Mesenteric fat pad (tissue), 1 donor: ENCODE results near the gene RPS19. TPM values are rescaled to one million over a fixed set of nuclear protein-coding genes. Genes with fewer than 3 reads are reported as not detected.
"Not testable (repeated sequence)": the region's sequence is repeated elsewhere in the genome, so short reads cannot be mapped to it uniquely, and the experiment has no call there.

Source experiments
- DNase-seq: peaks from one replicate; pipeline ENCODE4 v3.0.0-alpha.2; 2020; ENCODE audit warnings: low spot score
- microRNA-seq: library from miRNA; unstranded; fragments of <30 nt; microRNA quantifications from one replicate; pipeline ENCODE4 v1.2.0, GENCODE V29; 2020; ENCODE audit warnings: borderline number of aligned reads
- total RNA-seq: library from RNA; stranded (reverse); fragmentation: NEBNext Ultra II Directional; extraction: Animal tissue kit (Norgen Biotek cat#: 25700); gene quantifications from one replicate; pipeline ENCODE4 v1.2.1, GENCODE V29; 2021
- donor health status: DM: yes; HTN: yes; CAD: no.

The RPS19 gene
- total RNA-seq, 1 donor from 2014 or later = 1,067 TPM

DNA sequence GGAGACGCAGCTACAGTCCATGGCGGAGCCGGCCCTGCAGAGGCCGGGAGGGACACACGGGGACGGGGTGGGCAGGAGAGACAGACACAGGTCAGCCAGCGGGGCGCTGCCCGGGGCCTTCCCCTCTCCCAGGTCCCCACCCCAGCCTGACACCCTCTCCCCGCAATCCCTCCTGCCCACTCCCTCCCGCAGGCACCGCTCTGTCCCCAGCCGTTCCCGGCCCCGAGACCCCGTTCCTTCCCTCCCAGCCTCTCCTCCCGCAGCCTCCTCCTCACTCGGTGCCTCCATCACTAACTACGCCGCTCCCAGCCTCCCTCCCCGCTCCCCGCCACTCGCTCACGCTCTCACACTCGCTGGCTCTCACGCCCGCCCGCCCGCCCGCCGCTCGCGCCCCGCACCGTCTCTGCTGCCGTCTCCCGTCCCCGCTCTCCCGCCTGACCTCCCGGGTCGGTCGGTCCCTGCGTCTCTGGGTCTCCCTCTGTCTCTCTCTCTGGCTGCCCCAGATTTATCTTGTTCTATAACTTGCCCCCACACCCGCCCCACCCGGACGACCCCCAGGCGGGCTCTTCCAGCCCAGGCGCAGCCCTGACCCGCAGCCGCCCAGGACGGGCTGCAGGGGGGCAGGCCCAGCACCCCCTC is 53.0 kb downstream of the RPS19 start:
- no peak for DNase-seq

DNA sequence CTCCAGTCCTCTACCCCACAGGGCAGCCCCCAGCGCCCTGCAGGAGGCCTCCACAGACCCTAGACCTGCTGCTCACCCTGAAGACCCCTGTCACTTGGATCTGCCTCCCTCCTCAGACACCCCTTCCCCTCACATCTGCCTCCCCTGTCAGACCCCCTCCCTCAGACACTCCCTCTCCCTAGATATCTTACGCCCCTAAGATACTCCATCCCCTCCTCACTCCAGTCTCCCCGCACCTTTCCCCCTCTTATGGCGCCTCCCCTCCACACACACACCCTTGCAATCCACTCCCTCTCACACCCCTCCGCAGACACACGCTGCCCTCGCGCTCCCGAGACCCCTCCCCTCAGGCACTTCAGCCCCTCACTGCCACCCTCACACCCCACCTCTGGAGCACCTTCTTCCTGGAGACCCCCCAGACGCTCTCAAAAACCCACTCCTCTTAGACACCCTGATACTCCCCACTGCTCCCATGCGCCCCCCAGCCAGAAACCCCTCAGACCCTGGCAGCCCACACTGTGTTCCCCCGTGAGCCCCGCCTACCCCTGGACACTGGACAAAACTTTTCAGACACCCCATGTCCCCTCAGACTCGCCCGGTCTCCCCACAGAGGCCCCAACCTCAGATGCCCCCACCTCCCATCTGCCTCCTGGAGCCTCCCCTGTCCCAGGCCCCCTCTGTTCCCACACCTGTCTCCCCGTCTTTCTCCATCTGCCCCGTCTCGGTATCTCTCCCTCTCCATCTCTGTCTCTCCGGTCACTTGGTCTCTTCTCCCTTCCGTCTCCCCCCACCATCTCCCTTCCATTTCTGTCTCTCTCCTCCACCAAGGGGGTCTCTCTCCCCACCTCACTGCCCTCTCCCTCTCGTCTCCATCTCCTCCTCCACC is 53.7 kb downstream of the RPS19 start:
- no peak for DNase-seq

DNA sequence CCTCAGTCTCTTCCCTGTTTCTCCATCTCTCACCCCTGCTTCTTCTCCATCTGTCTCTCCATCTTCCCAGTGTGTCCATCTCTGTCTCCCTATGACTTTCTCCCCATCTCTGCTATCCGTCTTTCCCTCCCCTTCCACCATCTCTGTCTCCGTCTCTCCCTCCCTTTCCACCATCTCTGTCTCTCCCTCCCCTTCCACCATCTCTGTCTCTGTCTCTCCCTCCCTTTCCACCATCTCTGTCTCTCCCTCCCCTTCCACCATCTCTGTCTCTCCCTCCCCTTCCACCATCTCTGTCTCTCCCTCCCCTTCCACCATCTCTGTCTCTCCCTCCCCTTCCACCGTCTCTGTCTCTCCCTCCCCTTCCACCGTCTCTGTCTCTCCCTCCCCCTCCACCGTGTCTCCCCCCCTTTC is 54.4 kb downstream of the RPS19 start:
- not testable (repeated sequence) for DNase-seq

DNA sequence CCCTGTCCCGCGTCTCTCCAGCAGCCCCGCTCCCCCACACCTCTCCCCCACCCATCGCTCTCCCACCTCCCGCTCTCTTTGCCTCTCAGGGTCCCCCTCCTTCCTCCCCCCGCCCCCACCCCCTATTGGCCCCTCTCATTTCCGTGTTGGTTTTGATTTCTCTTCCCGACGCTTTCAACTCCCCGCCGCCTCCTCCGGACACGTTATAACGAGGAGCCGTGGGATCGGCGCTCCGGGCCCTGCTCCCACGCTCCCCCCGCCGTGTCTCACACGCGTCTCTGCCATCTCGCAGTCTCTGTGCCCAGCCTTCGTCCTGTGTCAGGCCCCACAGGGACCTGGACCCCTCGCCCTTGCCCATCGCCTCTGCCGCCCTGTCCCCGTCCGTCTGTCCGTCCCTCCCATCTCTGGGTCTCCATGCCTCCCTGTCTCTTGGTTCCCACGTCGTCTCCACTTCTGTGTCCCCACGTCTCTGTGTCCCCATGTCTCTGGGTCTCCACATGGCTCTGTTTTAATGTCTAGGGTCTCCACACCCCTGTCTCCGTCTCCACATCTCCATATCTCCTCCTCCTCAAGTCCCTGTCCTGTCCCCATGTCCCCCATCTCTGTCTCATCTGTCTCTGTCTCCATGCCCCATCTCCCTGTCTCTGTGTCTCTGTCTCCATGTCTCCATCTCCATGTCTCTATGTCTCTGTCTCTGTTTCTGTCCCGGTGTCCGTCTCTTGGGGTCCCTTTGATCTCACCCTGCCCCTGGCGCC is 55.1 kb downstream of the RPS19 start:
- DNase-seq = no peak

DNA sequence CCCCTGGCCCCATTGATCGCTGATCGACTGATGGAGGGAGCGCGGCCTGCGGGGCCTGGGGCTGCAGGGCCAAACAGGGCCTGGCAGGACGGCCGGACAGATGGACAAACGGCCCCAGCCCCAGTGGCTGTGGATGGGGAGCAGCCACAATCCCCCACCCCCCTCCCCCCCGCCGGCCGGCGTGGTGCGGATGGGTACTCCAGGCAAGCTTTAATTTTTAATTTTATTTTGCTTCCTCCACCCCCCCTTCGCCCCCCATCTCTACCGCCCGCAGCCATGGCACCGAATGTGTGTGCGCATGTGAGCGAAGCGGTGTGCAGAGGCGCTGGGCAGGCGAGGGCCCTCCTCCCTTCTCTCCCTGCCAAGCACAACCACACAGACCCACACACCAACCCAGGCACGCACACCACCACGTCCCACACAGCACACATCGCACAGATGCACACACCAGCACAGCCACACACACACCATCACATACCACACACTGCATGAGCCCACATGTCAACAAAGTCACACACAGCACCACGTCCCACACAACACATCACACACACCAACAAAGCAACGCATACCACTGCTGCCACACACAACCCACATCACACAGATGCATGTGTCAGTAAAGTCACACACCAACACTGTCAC is 55.8 kb downstream of the RPS19 start:
- no peak for DNase-seq

DNA sequence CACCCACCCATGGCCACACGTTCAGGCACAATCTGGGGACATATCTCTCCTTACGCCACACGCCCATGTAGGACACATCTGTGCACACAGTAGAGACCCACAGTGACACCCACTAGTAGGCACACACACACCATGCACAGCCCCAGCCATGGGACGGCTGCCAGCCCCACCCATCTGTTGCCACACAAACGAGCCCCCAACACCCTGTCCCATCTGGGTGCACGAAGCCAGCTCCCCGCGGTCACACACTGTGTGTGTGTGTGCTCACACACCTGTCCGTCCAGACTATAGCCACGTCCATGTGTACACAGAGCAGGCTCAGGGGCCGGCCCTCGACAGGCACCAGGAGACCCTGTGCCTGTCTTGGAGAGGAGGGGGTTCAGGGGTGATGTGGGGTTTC is 57.6 kb downstream of the RPS19 start:
- no peak for DNase-seq

DNA sequence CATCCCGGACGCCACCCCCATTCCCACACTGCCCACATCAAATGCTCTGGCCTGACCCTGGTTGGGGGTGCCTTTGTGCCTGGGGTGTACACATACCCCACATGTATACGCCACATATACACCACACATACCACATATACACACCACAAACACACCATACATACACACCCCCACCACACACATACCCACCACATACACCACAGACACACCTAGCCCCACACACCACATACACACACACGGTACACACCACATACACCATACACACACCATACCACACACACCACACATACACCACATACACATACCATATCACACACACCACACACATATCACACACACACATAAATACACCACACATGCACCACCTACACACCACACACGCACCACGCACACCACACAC is 58.0 kb downstream of the RPS19 start:
- DNase-seq = no peak

DNA sequence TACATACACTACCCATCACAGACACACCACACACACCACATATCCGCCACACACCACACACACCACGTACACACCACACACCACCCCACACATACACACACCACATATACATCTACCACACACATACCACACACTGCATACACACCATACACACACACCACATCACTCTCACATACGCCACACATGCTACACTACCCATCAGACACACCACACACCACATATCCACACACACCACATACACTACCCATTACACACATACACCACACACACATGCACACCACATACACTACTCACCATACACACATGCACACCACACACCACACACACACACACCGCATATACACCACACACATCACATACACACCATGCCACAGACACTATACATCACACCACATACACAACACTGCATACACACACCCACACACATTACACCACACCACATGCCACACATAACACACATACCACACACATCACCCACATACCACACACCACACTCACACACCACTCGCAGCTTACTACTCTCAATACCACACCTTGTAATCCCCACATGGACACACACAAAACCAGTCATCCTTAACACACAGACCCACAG is 58.7 kb downstream of the RPS19 start:
- no peak for DNase-seq

DNA sequence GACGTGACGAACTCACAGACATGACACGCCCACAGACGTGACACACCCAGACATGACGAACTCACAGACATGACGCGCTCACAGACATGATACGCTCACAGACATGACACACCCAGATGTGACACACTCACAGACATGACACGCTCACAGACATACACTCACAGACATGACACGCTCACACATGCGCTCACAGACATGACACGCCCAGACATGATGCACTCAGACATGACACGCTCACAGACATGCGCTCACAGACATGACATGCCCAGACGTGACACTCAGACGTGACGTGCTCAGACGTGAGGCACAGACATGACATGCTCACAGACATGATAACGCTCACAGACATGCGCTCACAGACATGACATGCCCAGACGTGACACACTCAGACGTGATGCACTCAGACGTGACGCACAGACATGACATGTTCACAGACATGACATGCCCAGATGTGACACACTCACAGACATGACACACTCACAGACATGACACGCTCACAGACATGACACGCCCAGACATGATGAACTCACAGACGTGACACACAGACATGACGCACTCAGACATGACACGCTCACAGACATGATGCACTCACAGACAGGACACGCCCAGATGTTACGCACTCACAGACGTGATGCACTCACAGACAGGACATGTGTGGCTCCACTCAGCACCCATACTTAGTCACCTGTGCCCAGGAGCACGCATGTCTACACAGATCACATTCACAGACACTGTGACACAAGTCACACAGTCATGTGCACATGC is 60.1 kb downstream of the RPS19 start:
- no peak for DNase-seq

DNA sequence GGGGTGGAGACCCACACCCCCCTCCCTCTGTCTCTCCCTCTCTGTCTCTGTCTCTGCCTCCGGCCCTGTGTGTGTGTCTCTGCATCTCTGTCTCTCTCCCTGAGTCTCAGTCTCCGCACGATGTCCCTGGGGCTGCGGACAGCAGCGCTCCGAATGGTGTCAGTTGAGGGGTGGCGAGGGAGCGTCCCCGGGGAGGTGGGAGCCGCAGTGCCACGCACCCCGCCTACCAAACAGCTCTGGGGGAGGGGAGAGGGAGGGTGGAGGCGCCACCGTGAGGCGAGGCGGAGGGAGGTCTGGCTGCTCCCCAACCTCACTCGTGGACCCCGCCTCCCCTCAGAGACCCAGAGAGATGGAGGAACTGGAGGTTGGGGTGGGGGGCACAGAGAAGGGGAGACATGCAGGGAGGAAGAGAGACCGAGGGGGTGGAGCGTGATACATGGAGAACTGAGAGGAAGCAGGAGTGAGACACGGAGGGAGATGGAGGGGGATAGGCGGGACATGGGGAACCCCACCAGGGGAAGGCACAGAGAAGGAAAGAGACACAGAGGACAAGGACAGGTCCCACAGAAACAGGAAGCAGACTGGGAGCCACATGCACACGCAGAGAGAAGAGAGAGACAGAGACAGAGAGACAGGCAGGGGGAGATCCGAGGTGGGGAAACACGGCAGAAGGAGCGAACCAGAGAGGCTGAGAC is 61.0 kb downstream of the RPS19 start:
- DNase-seq = no peak

DNA sequence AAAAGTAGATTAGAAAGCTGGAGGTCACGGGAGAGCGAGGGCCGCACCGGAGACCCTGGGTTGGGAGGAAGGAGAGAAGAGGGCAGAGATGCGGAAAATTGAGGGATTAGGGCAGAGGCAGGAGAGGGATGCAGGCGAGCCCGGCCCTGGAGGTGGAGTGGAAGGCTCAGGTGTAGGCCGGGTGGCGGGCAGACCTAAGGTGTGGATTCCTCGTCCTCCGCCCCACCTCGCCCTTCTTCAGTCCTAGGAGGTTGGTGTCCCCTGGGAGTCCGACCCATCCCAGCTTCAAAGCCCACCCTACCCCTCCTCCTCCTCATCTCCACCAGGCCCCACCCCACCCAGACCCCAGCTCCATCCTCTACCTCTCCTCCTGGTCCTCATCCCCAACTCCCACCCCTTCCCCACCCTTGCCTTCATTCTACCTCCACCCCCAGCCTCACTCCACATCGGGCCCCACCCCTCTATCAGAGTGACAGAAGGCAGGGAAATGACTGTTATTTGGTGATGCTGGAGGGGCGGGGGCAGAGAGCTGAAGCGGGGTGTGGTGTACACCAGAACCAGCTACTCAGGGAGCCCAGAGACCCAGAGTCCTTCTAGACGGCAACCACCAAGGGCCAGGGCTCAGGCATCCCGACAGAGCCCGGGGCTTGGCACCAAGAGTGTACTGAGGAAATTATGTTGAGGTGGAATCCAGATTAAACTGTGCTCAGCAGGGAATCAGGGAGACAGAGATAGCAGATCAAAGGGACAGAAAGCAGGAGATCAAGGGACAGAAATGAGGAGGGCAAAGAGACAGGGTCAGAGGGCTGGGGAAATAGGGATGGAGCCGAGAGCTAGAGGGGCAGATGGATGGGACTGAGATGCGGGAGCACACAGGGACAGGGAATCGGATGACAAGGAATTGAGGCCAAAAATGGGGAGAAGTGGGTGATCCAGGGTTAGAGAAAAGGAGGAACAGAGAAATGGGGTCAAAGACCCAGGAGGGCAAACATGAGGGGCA is 61.8 kb downstream of the RPS19 start:
- DNase-seq = no peak

Small RNA genes within 50 kb of the gene (microRNA-seq; reads per million reads assigned to microRNA genes)
- not detected for gene MIR6797

Other genes starting within 250 kb of the RPS19 start
- 6.0 TPM for gene CEACAM4, start 233.2 kb upstream of the RPS19 start, total RNA-seq
- gene CEACAM7, start 172.0 kb upstream of the RPS19 start, total RNA-seq = not detected
- gene CEACAM5, start 151.6 kb upstream of the RPS19 start, total RNA-seq = 0.35 TPM
- gene CEACAM6, start 104.7 kb upstream of the RPS19 start, total RNA-seq = 0.22 TPM
- gene CEACAM3, start 63.7 kb upstream of the RPS19 start, total RNA-seq = 1.6 TPM
- not detected for gene LYPD4, start 15.6 kb upstream of the RPS19 start, total RNA-seq
- not detected for gene DMRTC2, start 15.2 kb upstream of the RPS19 start, total RNA-seq
- gene CD79A, start 17.0 kb downstream of the RPS19 start, total RNA-seq = 0.61 TPM
- 123 TPM for gene ARHGEF1, start 22.9 kb downstream of the RPS19 start, total RNA-seq
- gene ERFL, start 68.2 kb downstream of the RPS19 start, total RNA-seq = 0.19 TPM
- 145 TPM for gene RABAC1, start 99.1 kb downstream of the RPS19 start, total RNA-seq
- not detected for gene ATP1A3, start 134.0 kb downstream of the RPS19 start, total RNA-seq
- 0.80 TPM for gene GRIK5, start 210.0 kb downstream of the RPS19 start, total RNA-seq
- gene ZNF574, start 215.9 kb downstream of the RPS19 start, total RNA-seq = 8.9 TPM